ENCODE measurements around the gene ANKS1A. TPM values are rescaled to one million over a fixed set of nuclear protein-coding genes. Genes with fewer than 3 reads are reported as not detected.

The ANKS1A gene
- polyA plus RNA-seq, 5 donors, result 20.2 to 27.5 (median 25.0) TPM

- DNase-seq, result no peak
These were observed 192.4 kb downstream of the ANKS1A start for GRCh38 chr6:35081426-35081851.

GRCh38 chr6:35082046-35082732 is 193.1 kb downstream of the ANKS1A start:
- no peak for DNase-seq

GRCh38 chr6:35082733-35083403 is 193.8 kb downstream of the ANKS1A start:
- no peak for DNase-seq

GRCh38 chr6:35083507-35083906 is 194.5 kb downstream of the ANKS1A start:
- no peak for DNase-seq

- DNase-seq, result no peak
These were observed 195.0 kb downstream of the ANKS1A start for GRCh38 chr6:35084041-35084491.

- no peak for DNase-seq
These were observed 195.6 kb downstream of the ANKS1A start for GRCh38 chr6:35084511-35085203.

- no peak for DNase-seq
These were observed 196.6 kb downstream of the ANKS1A start for GRCh38 chr6:35085359-35086281.

- DNase-seq, result no peak
These were observed 197.2 kb downstream of the ANKS1A start for GRCh38 chr6:35086282-35086632.

GRCh38 chr6:35086636-35087360 is 197.7 kb downstream of the ANKS1A start:
- no peak for DNase-seq

GRCh38 chr6:35087361-35088280 is 198.6 kb downstream of the ANKS1A start:
- DNase-seq, result no peak

GRCh38 chr6:35088281-35089215 is 199.5 kb downstream of the ANKS1A start:
- DNase-seq, result no peak

- DNase-seq, result no peak
These were observed 200.3 kb downstream of the ANKS1A start for GRCh38 chr6:35089216-35089934.

GRCh38 chr6:35089935-35090505 is 201.0 kb downstream of the ANKS1A start:
- DNase-seq, result no peak

- DNase-seq, result no peak
These were observed 201.7 kb downstream of the ANKS1A start for GRCh38 chr6:35090734-35091133.

GRCh38 chr6:35091346-35092083 is 202.5 kb downstream of the ANKS1A start:
- no peak for DNase-seq

GRCh38 chr6:35092362-35093117 is 203.5 kb downstream of the ANKS1A start:
- no peak for DNase-seq
